HEK293T (cell line): ENCODE results near the gene ACTR2.
"Not testable (repeated sequence)": the region's sequence is repeated elsewhere in the genome, so short reads cannot be mapped to it uniquely, and the experiment has no call there.

Experiments
- CTCF ChIA-PET: fragments of 350-600 bp; formaldehyde crosslinking; extraction: SDS; loops from one replicate; lab custom pipeline; 2021; ENCODE audit warnings: antibody characterized with exemption, inconsistent platforms; lab: Yijun Ruan, JAX
- POLR2A ChIA-PET: fragments of 350-600 bp; formaldehyde crosslinking; extraction: SDS; loops from one replicate; lab custom pipeline; 2020; ENCODE audit warnings: antibody characterized with exemption, inconsistent platforms; lab: Yijun Ruan, JAX
- DNase-seq: peaks from one replicate; pipeline ENCODE4 v3.0.0; 2012; ENCODE audit warnings: mixed read lengths; ENCODE audit errors: extremely low spot score
- ARNT ChIP-seq: fragments of 450-650 bp; IDR thresholded peaks from 2 replicates; pipeline ENCODE4 v1.6.1; 2017; ENCODE audit warnings: mild to moderate bottlenecking
- BHLHE40 ChIP-seq: fragments of 450-650 bp; IDR thresholded peaks from 2 replicates; pipeline ENCODE4 v1.6.1; 2016; ENCODE audit warnings: mild to moderate bottlenecking, moderate library complexity, borderline replicate concordance
- CTBP1 ChIP-seq: fragments of 450-650 bp; IDR thresholded peaks from 2 replicates; pipeline ENCODE4 v1.6.1; 2016; ENCODE audit warnings: borderline replicate concordance
- ELF4 ChIP-seq: fragments of 450-650 bp; IDR thresholded peaks from 2 replicates; pipeline ENCODE4 v1.6.1; 2017; ENCODE audit warnings: antibody characterized with exemption
- FOXA1 ChIP-seq: fragments of 450-650 bp; IDR thresholded peaks from 2 replicates; pipeline ENCODE4 v1.6.1; 2016; ENCODE audit warnings: mild to moderate bottlenecking
- FOXK2 ChIP-seq: fragments of 450-650 bp; IDR thresholded peaks from 2 replicates; pipeline ENCODE4 v1.6.1; 2016; ENCODE audit warnings: mild to moderate bottlenecking
- FOXM1 ChIP-seq: fragments of 450-650 bp; IDR thresholded peaks from 2 replicates; pipeline ENCODE4 v1.6.1; 2017; ENCODE audit warnings: mild to moderate bottlenecking, borderline replicate concordance
- HDGF ChIP-seq: fragments of 450-650 bp; IDR thresholded peaks from 2 replicates; pipeline ENCODE4 v1.6.1; 2017; ENCODE audit warnings: antibody characterized with exemption, borderline replicate concordance
- L3MBTL2 ChIP-seq: fragments of 450-650 bp; conservative IDR thresholded peaks from 2 replicates; pipeline ENCODE4 v1.6.1; 2016; ENCODE audit warnings: mild to moderate bottlenecking
- LEF1 ChIP-seq: fragments of 450-650 bp; IDR thresholded peaks from 2 replicates; pipeline ENCODE4 v1.6.1; 2017; ENCODE audit warnings: mild to moderate bottlenecking, borderline replicate concordance
- NFRKB ChIP-seq: fragments of 450-650 bp; IDR thresholded peaks from 2 replicates; pipeline ENCODE4 v1.6.1; 2016; ENCODE audit warnings: mild to moderate bottlenecking, moderate library complexity
- PKNOX1 ChIP-seq: fragments of 450-650 bp; IDR thresholded peaks from 2 replicates; pipeline ENCODE4 v1.6.1; 2016
- SP1 ChIP-seq: fragments of 450-650 bp; IDR thresholded peaks from 2 replicates; pipeline ENCODE4 v1.6.1; 2017
- SUZ12 ChIP-seq: fragments of 450-650 bp; IDR thresholded peaks from 2 replicates; pipeline ENCODE4 v1.6.1; 2016; ENCODE audit warnings: mild to moderate bottlenecking
- TARDBP ChIP-seq: fragments of 450-650 bp; IDR thresholded peaks from 2 replicates; pipeline ENCODE4 v1.6.1; 2016
- ZNF384 ChIP-seq: fragments of 450-650 bp; IDR thresholded peaks from 2 replicates; pipeline ENCODE4 v1.6.1; 2016

ACTR2 gene

GRCh38 chr2:65252640-65253039 lies 25.0 kb downstream of the ACTR2 start:
- ChIA-PET POLR2A (interaction anchor here (1.0 kb wide), 1 partner anchor 11 kb away, joined by 4 read pairs; no protein-coding TSS in a partner anchor), CTCF (interaction anchor here (0.7 kb wide), 1 partner anchor 177 kb away, joined by 3 read pairs; no protein-coding TSS in a partner anchor)
- DNase-seq = no peak
- TF ChIP-seq PKNOX1 = no peak
- no peak for TF ChIP-seq SUZ12
- TF ChIP-seq FOXA1 = no peak
- TF ChIP-seq L3MBTL2 = no peak
- TF ChIP-seq FOXK2 = no peak
- TF ChIP-seq SP1 = no peak
- no peak for TF ChIP-seq NFRKB
- TF ChIP-seq ELF4 = no peak
- TF ChIP-seq CTBP1 = no peak
- no peak for TF ChIP-seq HDGF
- no peak for TF ChIP-seq FOXM1
- TF ChIP-seq ZNF384 = no peak
- TF ChIP-seq LEF1 = no peak
- TF ChIP-seq TARDBP = no peak
- TF ChIP-seq BHLHE40 = no peak

GRCh38 chr2:65255356-65255755 lies 27.7 kb downstream of the ACTR2 start:
- ChIA-PET CTCF (no interaction called here), POLR2A (no interaction called here)
- no peak for DNase-seq
- TF ChIP-seq HDGF (no peak), BHLHE40 (no peak), PKNOX1 (no peak), L3MBTL2 (no peak), SP1 (no peak), ELF4 (no peak), ARNT (no peak), LEF1 (no peak), FOXM1 (no peak), SUZ12 (no peak), CTBP1 (no peak), FOXK2 (no peak), ZNF384 (no peak), TARDBP (no peak)

- POLR2A ChIA-PET = no interaction called here
- no peak for DNase-seq
- no peak for TF ChIP-seq TARDBP
- no peak for TF ChIP-seq FOXK2
- CTCF ChIA-PET = no interaction called here
These were observed 28.4 kb downstream of the ACTR2 start for GRCh38 chr2:65256054-65256453.

GRCh38 chr2:65257866-65258265 lies 30.2 kb downstream of the ACTR2 start:
- DNase-seq, CTCF ChIA-PET, POLR2A ChIA-PET: not testable (repeated sequence)

- ChIA-PET POLR2A (no interaction called here), CTCF (no interaction called here)
- TF ChIP-seq SP1 (no peak), FOXM1 (no peak), FOXA1 (no peak)
- DNase-seq = no peak
These were observed 34.0 kb downstream of the ACTR2 start for GRCh38 chr2:65261676-65262075.

GRCh38 chr2:65263262-65263661 lies 35.6 kb downstream of the ACTR2 start:
- CTCF ChIA-PET = no interaction called here
- TF ChIP-seq L3MBTL2 (no peak), CTBP1 (no peak), NFRKB (no peak), FOXA1 (no peak), LEF1 (no peak), FOXK2 (no peak), ELF4 (no peak), SP1 (no peak), PKNOX1 (no peak), FOXM1 (no peak), BHLHE40 (no peak), TARDBP (no peak), HDGF (no peak), ARNT (no peak)
- DNase-seq = no peak
- POLR2A ChIA-PET = interaction anchor here (0.9 kb wide), 1 partner anchor 11 kb away, joined by 4 read pairs; no protein-coding TSS in a partner anchor

- no peak for TF ChIP-seq LEF1
- TF ChIP-seq HDGF = no peak
- TF ChIP-seq SP1 = no peak
- no peak for TF ChIP-seq ARNT
- TF ChIP-seq FOXA1 = no peak
- TF ChIP-seq TARDBP = no peak
- TF ChIP-seq BHLHE40 = no peak
- no peak for TF ChIP-seq ELF4
- TF ChIP-seq FOXK2 = no peak
- no peak for TF ChIP-seq L3MBTL2
- no peak for TF ChIP-seq PKNOX1
- no peak for TF ChIP-seq CTBP1
- TF ChIP-seq ZNF384 = no peak
- TF ChIP-seq NFRKB = no peak
- ChIA-PET POLR2A (interaction anchor here (0.9 kb wide), 1 partner anchor 11 kb away, joined by 4 read pairs; no protein-coding TSS in a partner anchor), CTCF (no interaction called here)
- DNase-seq = no peak
These were observed 36.4 kb downstream of the ACTR2 start for GRCh38 chr2:65263986-65264385.
